NCI-H187 treated with DMSO at 0.1 percent for 48 hours (cell line): ENCODE data around the gene GRID1.

Source experiments
- DNase-seq: peaks from one replicate; lab custom pipeline; 2025; lab: John Stamatoyannopoulos, UW

Gene GRID1

GRCh38 chr10:86062647-86063145, 303.9 kb downstream of the GRID1 start:
- no peak for DNase-seq

- DNase-seq = no peak
Observed at GRCh38 chr10:86062198-86062550, 304.4 kb downstream of the GRID1 start.

GRCh38 chr10:86061278-86062197, 305.1 kb downstream of the GRID1 start:
- DNase-seq = no peak

GRCh38 chr10:86060386-86061277, 306.0 kb downstream of the GRID1 start:
- no peak for DNase-seq

- no peak for DNase-seq
Observed at GRCh38 chr10:86059892-86060291, 306.7 kb downstream of the GRID1 start.

GRCh38 chr10:86058964-86059363, 307.6 kb downstream of the GRID1 start:
- no peak for DNase-seq

- DNase-seq = no peak
Observed at GRCh38 chr10:86057708-86058107, 308.9 kb downstream of the GRID1 start.

GRCh38 chr10:86056672-86057071, 309.9 kb downstream of the GRID1 start:
- DNase-seq = no peak

- no peak for DNase-seq
Observed at GRCh38 chr10:86055928-86056327, 310.7 kb downstream of the GRID1 start.

GRCh38 chr10:86053675-86054074, 312.9 kb downstream of the GRID1 start:
- DNase-seq = no peak

GRCh38 chr10:86051586-86051985, 315.0 kb downstream of the GRID1 start:
- DNase-seq = no peak

GRCh38 chr10:86049442-86049841, 317.2 kb downstream of the GRID1 start:
- no peak for DNase-seq

GRCh38 chr10:86048973-86049372, 317.6 kb downstream of the GRID1 start:
- DNase-seq = no peak

GRCh38 chr10:86048571-86048970, 318.0 kb downstream of the GRID1 start:
- DNase-seq = no peak

GRCh38 chr10:86047588-86047987, 319.0 kb downstream of the GRID1 start:
- DNase-seq = no peak

- no peak for DNase-seq
Observed at GRCh38 chr10:86046845-86047460, 319.6 kb downstream of the GRID1 start.

GRCh38 chr10:86045896-86046295, 320.7 kb downstream of the GRID1 start:
- no peak for DNase-seq

- no peak for DNase-seq
Observed at GRCh38 chr10:86044029-86044428, 322.6 kb downstream of the GRID1 start.

- DNase-seq = no peak
Observed at GRCh38 chr10:86043236-86043635, 323.4 kb downstream of the GRID1 start.

GRCh38 chr10:86042161-86042560, 324.4 kb downstream of the GRID1 start:
- no peak for DNase-seq

- DNase-seq = no peak
Observed at GRCh38 chr10:86041116-86041515, 325.5 kb downstream of the GRID1 start.

- DNase-seq = no peak
Observed at GRCh38 chr10:86038371-86038770, 328.2 kb downstream of the GRID1 start.
